CD4-positive, alpha-beta T cell treated with Interleukin-15 for 1 hour (primary cell): ENCODE results near the gene DLG5.

ENCODE experiments used
- DNase-seq: peaks from one replicate; pipeline ENCODE4 v3.0.0-alpha.2; 2020

DLG5 gene

GRCh38 chr10:77887631-77888355, 38.8 kb downstream of the DLG5 start:
- DNase-seq, result no peak

DNA sequence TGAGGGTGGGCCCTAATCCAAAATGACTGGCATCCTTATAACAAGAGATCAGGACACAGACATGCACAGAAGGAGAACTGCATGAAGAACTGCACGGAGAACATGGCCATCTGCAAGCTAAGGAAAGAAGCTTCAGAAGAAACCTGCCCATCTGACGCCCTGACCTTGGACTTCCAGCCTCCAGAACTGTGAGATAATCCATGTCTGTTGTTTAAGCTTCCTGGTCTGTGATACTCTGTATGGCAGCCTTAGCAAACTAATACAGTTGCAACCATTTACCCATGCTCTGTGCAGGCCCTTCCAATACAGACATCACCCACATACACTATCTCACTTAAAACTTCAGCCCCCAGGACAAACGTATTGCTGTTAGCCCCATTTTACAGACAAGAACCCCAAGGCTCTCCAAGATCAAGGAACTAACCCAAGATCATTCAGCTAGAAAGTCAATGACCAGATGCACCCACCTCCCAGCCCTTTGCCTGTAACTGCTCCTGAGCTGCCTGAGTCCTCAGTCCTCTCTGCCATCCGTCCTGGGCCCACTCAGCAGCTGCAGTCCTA, 39.7 kb downstream of the DLG5 start:
- DNase-seq, result no peak

- DNase-seq, result no peak
Observed at GRCh38 chr10:77884181-77884580, 42.4 kb downstream of the DLG5 start.

DNA sequence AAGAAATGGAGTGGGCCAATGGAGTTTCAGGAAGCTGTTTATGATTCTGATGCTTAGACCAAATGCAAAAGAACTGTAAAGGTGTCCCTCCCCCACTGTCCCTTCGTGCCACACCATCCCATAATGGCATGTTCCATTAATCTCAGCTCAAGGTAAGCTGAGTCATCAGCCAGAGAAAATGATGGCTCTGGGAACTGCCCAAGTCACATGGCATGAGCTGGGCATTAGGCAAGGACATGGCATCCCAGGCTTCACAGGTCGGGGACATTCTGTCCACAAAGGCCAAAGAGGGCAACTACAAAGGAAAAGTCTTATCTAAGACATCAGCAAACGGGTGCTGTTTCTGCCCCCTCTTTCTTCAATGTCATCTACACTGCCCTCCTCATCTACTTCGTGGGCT, 44.9 kb downstream of the DLG5 start:
- no peak for DNase-seq

GRCh38 chr10:77881222-77881621, 45.3 kb downstream of the DLG5 start:
- no peak for DNase-seq

- no peak for DNase-seq
Observed at GRCh38 chr10:77879710-77880109, 46.8 kb downstream of the DLG5 start.

- DNase-seq, result no peak
Observed at GRCh38 chr10:77879065-77879464, 47.5 kb downstream of the DLG5 start.

GRCh38 chr10:77877441-77878344, 48.9 kb downstream of the DLG5 start:
- DNase-seq, result peak; percentile 60

- no peak for DNase-seq
Observed at GRCh38 chr10:77875730-77876129, 50.8 kb downstream of the DLG5 start.

GRCh38 chr10:77874872-77875271, 51.7 kb downstream of the DLG5 start:
- DNase-seq, result no peak

DNA sequence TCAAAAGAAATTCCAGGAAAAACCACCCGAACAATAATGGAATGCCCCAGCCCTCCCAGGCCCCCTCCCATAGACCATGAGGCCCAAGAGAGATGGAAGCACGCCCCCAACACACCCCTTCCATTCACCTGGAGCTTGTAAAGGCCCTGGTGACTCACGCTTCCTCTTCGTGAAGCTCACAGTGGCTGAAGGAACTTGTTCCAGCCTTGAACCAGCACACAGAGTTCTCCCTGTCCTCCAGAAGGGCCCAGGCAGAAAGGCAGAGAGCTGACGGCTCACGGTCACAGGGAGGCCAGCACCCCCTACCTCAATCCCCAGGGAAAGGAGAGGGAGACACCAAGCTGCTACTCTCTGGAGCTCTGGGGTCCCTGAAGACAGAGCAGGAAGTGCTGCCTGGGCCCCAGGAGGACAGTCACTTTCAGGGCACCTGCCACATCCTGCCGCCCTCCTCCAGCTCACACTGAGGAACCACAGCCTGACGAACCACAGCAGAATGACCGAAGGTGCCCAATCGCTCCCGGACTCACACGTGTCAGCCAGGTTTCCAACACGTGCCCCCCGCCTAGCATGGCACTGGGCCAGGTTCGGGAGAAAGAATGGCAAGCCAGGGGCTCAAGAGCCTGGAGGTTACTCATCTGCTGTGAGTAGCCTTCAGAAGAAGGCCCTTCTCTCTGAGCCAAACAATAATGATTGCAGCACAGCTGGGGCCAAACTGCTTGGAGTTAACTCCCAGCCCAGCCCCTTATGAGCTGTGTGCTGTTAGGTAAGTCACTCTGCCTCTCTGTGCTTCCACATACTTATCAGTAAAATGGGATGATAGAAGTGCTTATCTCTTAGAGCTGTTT, 52.8 kb downstream of the DLG5 start:
- peak; percentile 49 for DNase-seq

DNA sequence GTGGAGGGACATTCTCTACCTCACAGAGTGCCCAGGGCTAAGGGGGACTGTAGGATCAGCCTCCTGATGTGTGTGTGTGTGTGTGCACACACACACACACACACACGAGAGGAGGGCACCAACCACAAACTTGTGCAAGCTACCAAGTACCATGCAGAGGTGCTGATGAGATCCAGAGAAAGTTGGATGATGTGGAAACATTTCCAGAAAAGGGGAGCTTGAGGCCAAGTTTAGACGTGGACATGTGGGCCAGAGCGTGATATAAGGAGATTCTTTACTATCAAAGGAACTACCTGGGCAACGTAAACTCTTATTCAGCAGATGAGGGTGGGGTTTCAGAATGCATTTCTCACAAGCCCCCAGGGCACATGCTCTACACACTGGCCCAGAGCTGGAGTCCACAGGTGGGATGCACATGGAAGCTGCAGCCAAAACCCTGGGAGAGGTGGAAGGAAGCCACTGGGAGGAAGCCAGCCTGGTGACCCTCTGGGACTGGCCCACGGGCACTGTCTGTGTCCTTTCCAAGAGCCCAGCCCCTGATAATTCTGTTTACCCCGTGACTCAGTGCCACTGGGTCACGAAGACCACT, 53.5 kb downstream of the DLG5 start:
- DNase-seq, result no peak

DNA sequence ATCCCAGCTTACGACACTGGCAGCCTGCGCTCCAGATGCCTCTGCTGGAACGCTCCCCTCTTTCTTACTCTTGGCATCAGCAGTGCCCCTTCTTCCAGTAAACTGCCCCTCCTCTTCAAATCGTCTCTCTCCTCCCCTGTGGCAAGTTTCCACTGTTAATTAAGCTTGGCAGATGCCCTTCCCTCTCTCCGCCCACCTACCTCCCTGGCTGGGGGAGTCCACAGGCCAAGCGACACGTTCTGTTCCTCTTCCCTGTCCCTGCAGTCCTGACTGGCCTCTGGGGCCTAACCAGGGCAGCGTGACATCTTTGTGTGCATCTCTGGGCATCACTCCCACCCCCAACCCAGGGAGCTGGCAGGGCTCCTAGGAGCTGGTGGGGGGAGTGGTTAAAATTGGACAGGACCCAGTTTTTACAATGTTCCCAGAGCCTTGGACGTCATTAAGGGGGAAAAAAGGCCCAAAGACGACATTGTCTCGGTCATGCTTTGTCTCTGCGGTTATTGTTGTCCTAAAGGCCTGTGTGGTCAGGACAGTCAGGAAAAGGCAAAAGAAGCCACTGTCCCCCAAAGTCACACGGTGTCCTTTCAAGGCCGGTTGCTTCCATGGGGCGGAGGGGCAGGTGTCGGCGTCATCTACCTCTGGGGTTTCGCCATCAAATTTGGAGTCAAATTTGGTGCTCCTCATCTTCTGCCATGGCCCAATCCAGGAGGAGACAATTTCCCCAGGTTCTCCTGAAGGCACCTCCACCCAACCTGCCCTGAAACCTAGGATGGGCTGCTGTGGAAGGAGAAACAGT, 54.2 kb downstream of the DLG5 start:
- DNase-seq, result no peak

GRCh38 chr10:77869626-77870420, 56.7 kb downstream of the DLG5 start:
- DNase-seq, result no peak

- no peak for DNase-seq
Observed at GRCh38 chr10:77868523-77868922, 58.0 kb downstream of the DLG5 start.

DNA sequence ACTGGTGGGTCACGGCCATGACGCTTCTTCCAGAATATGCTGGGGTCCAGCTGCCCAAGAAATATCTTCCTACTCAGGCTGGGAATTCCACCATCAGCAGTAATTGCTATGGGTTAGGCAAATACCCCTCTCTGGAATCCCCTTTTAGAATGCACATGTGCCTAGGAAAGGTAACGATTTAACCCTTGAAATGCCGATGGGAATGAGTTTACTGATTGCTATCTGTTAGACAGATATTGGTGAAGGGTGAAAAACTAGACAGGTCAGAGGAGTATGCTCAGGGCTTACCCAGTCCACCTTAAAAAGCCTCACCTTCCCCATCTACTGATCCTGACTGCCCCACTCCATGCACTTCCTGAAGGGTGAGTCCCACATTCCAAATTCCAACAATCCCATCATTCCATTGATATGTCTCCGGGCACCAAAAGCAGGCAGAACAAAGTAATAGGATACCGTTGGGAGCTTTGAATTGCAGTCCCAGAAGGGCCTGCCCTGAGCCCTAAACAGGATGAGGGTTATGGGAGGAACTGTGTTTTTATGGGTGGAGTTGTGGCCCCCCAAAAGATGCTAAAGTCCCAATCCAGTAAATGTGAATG, 59.3 kb downstream of the DLG5 start:
- no peak for DNase-seq

- DNase-seq, result no peak
Observed at GRCh38 chr10:77866598-77866997, 60.0 kb downstream of the DLG5 start.

DNA sequence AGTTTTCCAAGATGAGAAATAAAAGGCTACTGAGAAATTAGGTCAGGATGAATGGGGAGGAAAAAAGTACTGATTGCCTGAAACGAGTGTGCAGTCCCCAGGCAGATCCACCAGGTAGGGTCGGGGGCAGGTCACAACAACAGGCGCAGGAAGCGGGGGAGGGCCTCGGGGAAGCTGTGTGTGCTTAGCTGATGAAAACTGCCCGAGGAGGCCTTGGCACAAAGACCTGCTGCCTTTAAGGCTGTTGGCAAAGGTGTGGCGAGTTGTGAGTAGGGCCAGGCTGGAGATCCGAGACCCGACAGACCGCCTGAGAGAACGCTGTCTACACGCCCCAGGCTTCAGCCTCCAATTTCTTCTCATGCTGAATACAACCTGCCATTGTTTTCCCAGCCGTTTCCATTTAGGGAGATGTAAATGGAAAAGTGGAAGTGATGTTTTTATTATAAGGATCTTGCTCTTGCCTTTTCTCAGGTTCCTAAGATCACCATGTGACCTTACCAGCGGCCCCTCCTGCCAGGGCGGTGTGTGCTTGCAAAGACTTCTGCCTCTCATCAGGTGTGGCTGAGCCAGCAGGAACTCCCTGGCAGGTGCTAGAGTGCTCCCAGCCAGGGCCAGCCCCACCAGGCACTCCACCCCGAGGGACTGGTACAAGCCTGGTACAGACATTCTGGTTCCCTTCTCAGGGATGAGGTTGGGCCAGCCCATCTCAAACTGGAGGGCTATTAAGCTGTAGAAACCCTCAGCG, 60.8 kb downstream of the DLG5 start:
- no peak for DNase-seq

GRCh38 chr10:77864151-77864851, 62.3 kb downstream of the DLG5 start:
- DNase-seq, result no peak
